ENCODE measurements around the gene USP17L12. TPM values are rescaled to one million over a fixed set of nuclear protein-coding genes. Genes with fewer than 3 reads are reported as not detected.
"Not testable (repeated sequence)": the region's sequence is repeated elsewhere in the genome, so short reads cannot be mapped to it uniquely, and the experiment has no call there.

The USP17L12 gene, protein sequence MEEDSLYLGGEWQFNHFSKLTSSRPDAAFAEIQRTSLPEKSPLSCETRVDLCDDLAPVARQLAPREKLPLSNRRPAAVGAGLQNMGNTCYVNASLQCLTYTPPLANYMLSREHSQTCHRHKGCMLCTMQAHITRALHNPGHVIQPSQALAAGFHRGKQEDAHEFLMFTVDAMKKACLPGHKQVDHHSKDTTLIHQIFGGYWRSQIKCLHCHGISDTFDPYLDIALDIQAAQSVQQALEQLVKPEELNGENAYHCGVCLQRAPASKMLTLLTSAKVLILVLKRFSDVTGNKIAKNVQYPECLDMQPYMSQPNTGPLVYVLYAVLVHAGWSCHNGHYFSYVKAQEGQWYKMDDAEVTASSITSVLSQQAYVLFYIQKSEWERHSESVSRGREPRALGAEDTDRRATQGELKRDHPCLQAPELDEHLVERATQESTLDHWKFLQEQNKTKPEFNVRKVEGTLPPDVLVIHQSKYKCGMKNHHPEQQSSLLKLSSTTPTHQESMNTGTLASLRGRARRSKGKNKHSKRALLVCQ
- total RNA-seq: not detected
- long read RNA-seq: 0 reads

DNA sequence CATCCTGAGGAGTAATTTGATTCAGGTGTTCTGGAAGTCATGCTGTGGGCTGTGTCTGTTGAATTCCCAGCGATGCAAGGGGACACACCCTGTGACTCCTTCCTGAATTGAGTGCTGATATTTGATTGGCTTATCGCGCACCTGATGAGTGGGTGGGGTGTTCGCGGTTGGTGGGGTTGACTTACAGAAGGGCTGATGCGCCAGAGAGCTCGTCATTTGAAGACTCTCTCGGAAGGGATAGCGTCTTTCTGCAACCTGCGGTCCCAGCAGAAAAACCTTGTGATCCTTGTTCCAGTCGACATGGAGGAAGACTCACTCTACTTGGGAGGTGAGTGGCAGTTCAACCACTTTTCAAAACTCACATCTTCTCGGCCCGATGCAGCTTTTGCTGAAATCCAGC, at the start of gene USP17L12:
Gene USP17L12, plus strand, starts transcription at position 301 of the 400 bp plus-strand sequence. Its CDS starts 0 bp downstream, at position 301.
- H3K36me3 ChIP-seq; H3K9me3 ChIP-seq; H3K27ac ChIP-seq; H3K27me3 ChIP-seq; ATAC-seq; H3K4me3 ChIP-seq; intact Hi-C loops (cut with DNase I); DNase-seq; H3K4me1 ChIP-seq: not testable (repeated sequence)
- WGBS (ENCODE audit: insufficient coverage, low coverage, low lambda C conversion rate, missing lambda C conversion rate): no CpG with 5 or more reads among the region's 13 CpGs

DNA sequence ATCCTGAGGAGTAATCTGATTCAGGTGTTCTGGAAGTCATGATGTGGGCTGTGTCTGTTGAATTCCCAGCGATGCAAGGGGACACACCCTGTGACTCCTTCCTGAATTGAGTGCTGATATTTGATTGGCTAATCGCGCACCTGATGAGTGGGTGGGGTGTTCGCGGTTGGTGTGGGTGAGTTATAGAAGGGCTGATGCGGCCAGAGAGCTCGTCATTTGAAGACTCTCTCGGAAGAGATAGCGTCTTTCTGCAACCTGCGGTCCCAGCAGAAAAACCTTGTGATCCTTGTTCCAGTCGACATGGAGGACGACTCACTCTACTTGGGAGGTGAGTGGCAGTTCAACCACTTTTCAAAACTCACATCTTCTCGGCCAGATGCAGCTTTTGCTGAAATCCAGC, 9.6 kb upstream of the USP17L12 start, which contains the start of gene USP17L10:
Gene USP17L10, plus strand, starts transcription at position 301 of the 400 bp plus-strand sequence. Its CDS starts 0 bp downstream, at position 301.
- H3K36me3 ChIP-seq; DNase-seq; H3K9me3 ChIP-seq; H3K27ac ChIP-seq; ATAC-seq; H3K4me1 ChIP-seq; H3K27me3 ChIP-seq; H3K4me3 ChIP-seq; intact Hi-C loops (cut with DNase I): not testable (repeated sequence)
- WGBS (ENCODE audit: insufficient coverage, low coverage, low lambda C conversion rate, missing lambda C conversion rate): no CpG with 5 or more reads among the region's 13 CpGs

DNA sequence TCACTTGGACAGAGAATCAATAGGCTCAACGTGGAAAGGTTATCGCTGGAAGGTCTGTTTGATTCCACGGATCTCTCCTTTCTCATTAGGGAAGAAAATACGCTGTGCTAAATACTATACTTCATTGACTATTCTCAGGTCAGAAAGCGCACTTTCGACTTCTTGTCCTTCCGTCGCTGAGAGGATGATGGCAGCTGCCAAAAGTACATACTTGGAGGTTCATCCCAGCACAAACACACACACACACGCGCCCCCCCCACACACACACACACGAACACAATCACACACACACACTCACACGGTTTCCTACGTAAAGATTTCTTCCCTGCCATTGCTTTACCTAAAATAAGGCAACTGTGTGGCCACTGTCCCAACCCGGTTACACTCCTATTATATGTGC, 5.3 kb upstream of the USP17L12 start:
- H3K36me3 ChIP-seq; intact Hi-C loops (cut with DNase I); ATAC-seq; H3K27me3 ChIP-seq; H3K27ac ChIP-seq; H3K4me1 ChIP-seq; H3K9me3 ChIP-seq; H3K4me3 ChIP-seq: not testable (repeated sequence)
- WGBS (ENCODE audit: insufficient coverage, low coverage, low lambda C conversion rate, missing lambda C conversion rate): 64% methylated on average over 13 of the region's 14 CpGs
- peak in 2 of 3 donors; percentile 7 to 17 for DNase-seq

DNA sequence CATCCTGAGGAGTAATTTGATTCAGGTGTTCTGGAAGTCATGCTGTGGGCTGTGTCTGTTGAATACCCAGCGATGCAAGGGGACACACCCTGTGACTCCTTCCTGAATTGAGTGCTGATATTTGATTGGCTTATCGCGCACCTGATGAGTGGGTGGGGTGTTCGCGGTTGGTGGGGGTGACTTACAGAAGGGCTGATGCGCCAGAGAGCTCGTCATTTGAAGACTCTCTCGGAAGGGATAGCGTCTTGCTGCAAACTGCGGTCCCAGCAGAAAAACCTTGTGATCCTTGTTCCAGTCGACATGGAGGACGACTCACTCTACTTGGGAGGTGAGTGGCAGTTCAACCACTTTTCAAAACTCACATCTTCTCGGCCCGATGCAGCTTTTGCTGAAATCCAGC, 4.8 kb upstream of the USP17L12 start, which contains the start of gene USP17L11:
Gene USP17L11, plus strand, starts transcription at position 301 of the 400 bp plus-strand sequence. Its CDS starts 0 bp downstream, at position 301.
- H3K27me3 ChIP-seq; H3K27ac ChIP-seq; DNase-seq; intact Hi-C loops (cut with DNase I); ATAC-seq; H3K4me1 ChIP-seq; H3K9me3 ChIP-seq; H3K36me3 ChIP-seq; H3K4me3 ChIP-seq: not testable (repeated sequence)
- no CpG with 5 or more reads among the region's 14 CpGs for WGBS (ENCODE audit: insufficient coverage, low coverage, low lambda C conversion rate, missing lambda C conversion rate)

DNA sequence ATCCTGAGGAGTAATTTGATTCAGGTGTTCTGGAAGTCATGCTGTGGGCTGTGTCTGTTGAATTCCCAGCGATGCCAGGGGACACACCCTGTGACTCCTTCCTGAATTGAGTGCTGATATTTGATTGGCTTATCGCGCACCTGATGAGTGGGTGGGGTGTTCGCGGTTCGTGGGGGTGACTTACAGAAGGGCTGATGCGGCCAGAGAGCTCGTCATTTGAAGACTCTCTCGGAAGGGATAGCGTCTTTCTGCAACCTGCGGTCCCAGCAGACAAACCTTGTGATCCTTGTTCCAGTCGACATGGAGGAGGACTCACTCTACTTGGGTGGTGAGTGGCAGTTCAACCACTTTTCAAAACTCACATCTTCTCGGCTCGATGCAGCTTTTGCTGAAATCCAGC, 4.6 kb downstream of the USP17L12 start, which contains the start of gene USP17L13:
Gene USP17L13, plus strand, starts transcription at position 301 of the 400 bp plus-strand sequence. Its CDS starts 0 bp downstream, at position 301.
- H3K9me3 ChIP-seq; ATAC-seq; H3K36me3 ChIP-seq; H3K4me1 ChIP-seq; DNase-seq; H3K4me3 ChIP-seq; H3K27me3 ChIP-seq; H3K27ac ChIP-seq; intact Hi-C loops (cut with DNase I): not testable (repeated sequence)
- WGBS (ENCODE audit: insufficient coverage, low coverage, low lambda C conversion rate, missing lambda C conversion rate): no CpG with 5 or more reads among the region's 14 CpGs

DNA sequence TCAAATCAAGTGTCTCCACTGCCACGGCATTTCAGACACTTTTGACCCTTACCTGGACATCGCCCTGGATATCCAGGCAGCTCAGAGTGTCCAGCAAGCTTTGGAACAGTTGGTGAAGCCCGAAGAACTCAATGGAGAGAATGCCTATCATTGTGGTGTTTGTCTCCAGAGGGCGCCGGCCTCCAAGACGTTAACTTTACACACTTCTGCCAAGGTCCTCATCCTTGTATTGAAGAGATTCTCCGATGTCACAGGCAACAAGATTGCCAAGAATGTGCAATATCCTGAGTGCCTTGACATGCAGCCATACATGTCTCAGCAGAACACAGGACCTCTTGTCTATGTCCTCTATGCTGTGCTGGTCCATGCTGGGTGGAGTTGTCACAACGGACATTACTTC, 10.3 kb downstream of the USP17L12 start:
- H3K9me3 ChIP-seq; H3K36me3 ChIP-seq; H3K4me3 ChIP-seq; H3K27ac ChIP-seq; intact Hi-C loops (cut with DNase I); ATAC-seq; H3K27me3 ChIP-seq; H3K4me1 ChIP-seq: not testable (repeated sequence)
- WGBS (ENCODE audit: insufficient coverage, low coverage, low lambda C conversion rate, missing lambda C conversion rate): 70% methylated on average over 5 of the region's 8 CpGs
- DNase-seq: peak; percentile 7 to 16 (median 12)

DNA sequence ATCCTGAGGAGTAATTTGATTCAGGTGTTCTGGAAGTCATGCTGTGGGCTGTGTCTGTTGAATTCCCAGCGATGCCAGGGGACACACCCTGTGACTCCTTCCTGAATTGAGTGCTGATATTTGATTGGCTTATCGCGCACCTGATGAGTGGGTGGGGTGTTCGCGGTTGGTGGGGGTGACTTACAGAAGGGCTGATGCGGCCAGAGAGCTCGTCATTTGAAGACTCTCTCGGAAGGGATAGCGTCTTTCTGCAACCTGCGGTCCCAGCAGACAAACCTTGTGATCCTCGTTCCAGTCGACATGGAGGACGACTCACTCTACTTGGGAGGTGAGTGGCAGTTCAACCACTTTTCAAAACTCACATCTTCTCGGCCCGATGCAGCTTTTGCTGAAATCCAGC, 14.1 kb downstream of the USP17L12 start, which contains the start of gene USP17L15:
Gene USP17L15, plus strand, starts transcription at position 301 of the 400 bp plus-strand sequence. Its CDS starts 0 bp downstream, at position 301.
- H3K27me3 ChIP-seq; DNase-seq; H3K27ac ChIP-seq; intact Hi-C loops (cut with DNase I); H3K36me3 ChIP-seq; H3K9me3 ChIP-seq; H3K4me3 ChIP-seq; ATAC-seq; H3K4me1 ChIP-seq: not testable (repeated sequence)
- no CpG with 5 or more reads among the region's 15 CpGs for WGBS (ENCODE audit: insufficient coverage, low coverage, low lambda C conversion rate, missing lambda C conversion rate)

DNA sequence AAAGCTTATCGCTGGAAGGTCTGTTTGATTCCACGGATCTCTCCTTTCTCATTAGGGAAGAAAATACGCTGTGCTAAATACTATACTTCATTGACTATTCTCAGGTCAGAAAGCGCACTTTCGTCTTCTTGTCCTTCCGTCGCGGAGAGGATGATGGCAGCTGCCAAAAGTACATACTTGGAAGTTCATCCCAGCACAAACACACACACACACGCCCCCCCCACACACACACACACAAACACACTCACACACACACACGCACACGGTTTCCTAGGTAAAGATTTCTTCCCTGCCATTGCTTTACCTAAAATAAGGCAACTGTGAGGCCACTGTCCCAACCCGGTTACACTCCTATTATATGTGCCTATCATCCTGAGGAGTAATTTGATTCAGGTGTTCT, 18.5 kb downstream of the USP17L12 start:
- WGBS (ENCODE audit: insufficient coverage, low coverage, low lambda C conversion rate, missing lambda C conversion rate): 60% methylated on average over 5 of the region's 12 CpGs
- peak in 2 of 3 donors; percentile 24 to 36 for DNase-seq
- ATAC-seq: not testable (repeated sequence)

DNA sequence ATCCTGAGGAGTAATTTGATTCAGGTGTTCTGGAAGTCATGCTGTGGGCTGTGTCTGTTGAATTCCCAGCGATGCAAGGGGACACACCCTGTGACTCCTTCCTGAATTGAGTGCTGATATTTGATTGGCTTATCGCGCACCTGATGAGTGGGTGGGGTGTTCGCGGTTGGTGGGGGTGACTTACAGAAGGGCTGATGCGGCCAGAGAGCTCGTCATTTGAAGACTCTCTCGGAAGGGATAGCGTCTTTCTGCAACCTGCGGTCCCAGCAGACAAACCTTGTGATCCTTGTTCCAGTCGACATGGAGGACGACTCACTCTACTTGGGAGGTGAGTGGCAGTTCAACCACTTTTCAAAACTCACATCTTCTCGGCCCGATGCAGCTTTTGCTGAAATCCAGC, 23.6 kb downstream of the USP17L12 start, which contains the start of gene USP17L17:
Gene USP17L17, plus strand, starts transcription at position 301 of the 400 bp plus-strand sequence. Its CDS starts 0 bp downstream, at position 301.
- H3K4me3 ChIP-seq; ATAC-seq; H3K27ac ChIP-seq; H3K27me3 ChIP-seq; H3K4me1 ChIP-seq; H3K36me3 ChIP-seq; DNase-seq; H3K9me3 ChIP-seq; intact Hi-C loops (cut with DNase I): not testable (repeated sequence)
- WGBS (ENCODE audit: insufficient coverage, low coverage, low lambda C conversion rate, missing lambda C conversion rate): 77% methylated on average over 13 of the region's 14 CpGs

More for the DNA sequence above, 18.5 kb downstream of the USP17L12 start:
- H3K36me3 ChIP-seq; H3K4me1 ChIP-seq; H3K27ac ChIP-seq; intact Hi-C loops (cut with DNase I); H3K9me3 ChIP-seq; H3K27me3 ChIP-seq; H3K4me3 ChIP-seq: not testable (repeated sequence)

DNA sequence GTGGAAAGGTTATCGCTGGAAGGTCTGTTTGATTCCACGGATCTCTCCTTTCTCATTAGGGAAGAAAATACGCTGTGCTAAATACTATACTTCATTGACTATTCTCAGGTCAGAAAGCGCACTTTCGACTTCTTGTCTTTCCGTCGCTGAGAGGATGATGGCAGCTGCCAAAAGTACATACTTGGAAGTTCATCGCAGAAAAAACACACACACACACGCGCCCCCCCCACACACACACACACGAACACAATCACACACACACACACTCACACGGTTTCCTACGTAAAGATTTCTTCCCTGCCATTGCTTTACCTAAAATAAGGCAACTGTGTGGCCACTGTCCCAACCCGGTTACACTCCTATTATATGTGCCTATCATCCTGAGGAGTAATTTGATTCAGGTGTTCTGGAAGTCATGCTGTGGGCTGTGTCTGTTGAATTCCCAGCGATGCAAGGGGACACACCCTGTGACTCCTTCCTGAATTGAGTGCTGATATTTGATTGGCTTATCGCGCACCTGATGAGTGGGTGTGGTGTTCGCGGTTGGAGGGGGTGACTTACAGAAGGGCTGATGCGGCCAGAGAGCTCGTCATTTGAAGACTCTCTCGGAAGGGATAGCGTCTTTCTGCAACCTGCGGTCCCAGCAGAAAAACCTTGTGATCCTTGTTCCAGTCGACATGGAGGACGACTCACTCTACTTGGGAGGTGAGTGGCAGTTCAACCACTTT, 28.2 kb downstream of the USP17L12 start, which contains the start of gene USP17L18:
Gene USP17L18, plus strand, starts transcription at position 678 of the 728 bp plus-strand sequence. Its CDS starts 0 bp downstream, at position 678.
- H3K4me3 ChIP-seq; H3K4me1 ChIP-seq; H3K27ac ChIP-seq; H3K36me3 ChIP-seq; H3K9me3 ChIP-seq; intact Hi-C loops (cut with DNase I); H3K27me3 ChIP-seq; ATAC-seq: not testable (repeated sequence)
- 72% methylated on average over 13 of the region's 26 CpGs for WGBS (ENCODE audit: insufficient coverage, low coverage, low lambda C conversion rate, missing lambda C conversion rate)
- peak; percentile 21 to 52 (median 45) for DNase-seq
